BLaER1 (cell line): Measurements from ENCODE around the gene DBH.

Source experiments
- H3K27ac ChIP-seq: shearing (Covaris generic); formaldehyde crosslinking; 2 replicates; pipeline ENCODE4 v1.8.1; 2022
- H3K27me3 ChIP-seq: shearing (Covaris generic); formaldehyde crosslinking; 2 replicates; pipeline ENCODE4 v1.8.1; 2022
- H3K36me3 ChIP-seq: shearing (Covaris generic); formaldehyde crosslinking; 2 replicates; pipeline ENCODE4 v1.8.1; 2022
- H3K4me1 ChIP-seq: shearing (Covaris generic); formaldehyde crosslinking; 2 replicates; pipeline ENCODE4 v1.8.1; 2022
- H3K4me2 ChIP-seq: shearing (Covaris generic); formaldehyde crosslinking; 2 replicates; pipeline ENCODE4 v1.8.1; 2022
- H3K4me3 ChIP-seq: shearing (Covaris generic); formaldehyde crosslinking; 2 replicates; pipeline ENCODE4 v1.8.1; 2022
- H3K9ac ChIP-seq: shearing (Covaris generic); formaldehyde crosslinking; 2 replicates; pipeline ENCODE4 v1.8.1; 2022
- H3K9me3 ChIP-seq: shearing (Covaris generic); formaldehyde crosslinking; 2 replicates; pipeline ENCODE4 v1.8.1; 2022
- H4K20me1 ChIP-seq: shearing (Covaris generic); formaldehyde crosslinking; 2 replicates; pipeline ENCODE4 v1.8.1; 2022
- Cebpa-rat ChIP-seq: shearing (Covaris generic); IDR thresholded peaks from 2 replicates; pipeline ENCODE4 v1.8.1; 2022

DBH gene

DNA sequence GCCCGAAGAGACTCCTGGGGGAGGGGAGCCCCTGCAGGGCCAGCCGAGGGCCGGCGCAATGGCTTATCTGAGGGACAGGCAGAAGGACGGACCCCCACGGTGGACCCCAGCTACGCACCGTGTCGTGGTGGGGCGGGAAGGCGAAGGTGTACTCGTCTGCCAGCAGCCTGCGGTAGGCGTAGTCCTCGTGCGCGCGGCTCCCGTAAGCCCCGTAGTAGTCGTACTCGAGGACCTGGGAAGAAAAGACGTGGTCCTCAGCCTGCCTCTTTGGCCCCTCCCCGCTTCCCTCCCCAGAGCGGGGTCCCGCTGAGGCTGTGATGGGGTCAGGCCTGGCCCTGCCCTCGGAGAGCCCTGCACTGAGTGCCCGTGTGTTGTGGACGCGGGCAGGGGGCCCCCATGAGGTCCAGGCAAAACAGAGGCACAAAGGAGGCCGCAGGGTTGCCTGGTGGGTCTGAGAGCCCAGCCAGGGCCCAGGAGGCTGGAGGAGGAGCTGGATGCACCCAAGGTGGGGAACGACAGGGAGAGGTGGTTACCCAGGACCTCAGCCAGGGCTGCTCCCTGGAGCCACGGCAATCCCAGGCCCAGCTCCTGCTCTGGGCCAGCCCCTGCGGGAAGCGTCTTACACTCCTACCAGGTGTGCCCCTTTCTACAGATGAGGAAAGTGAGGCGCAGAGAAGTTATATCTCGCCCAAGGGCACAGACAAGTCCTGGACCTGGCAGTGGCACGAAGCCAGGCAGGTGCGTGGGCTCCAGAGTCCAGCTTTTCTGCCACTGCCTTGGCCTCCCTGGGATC lies 66.8 kb downstream of the DBH start:
- Histone ChIP-seq H3K36me3 (no peaks in the 10 kb centered on the region), H3K9me3 (no peaks in the 10 kb centered on the region), H3K9ac (peak overlapping the region; percentile 84), H4K20me1 (no peaks in the 10 kb centered on the region), H3K27me3 (no peaks in the 10 kb centered on the region), H3K27ac (peak overlapping the region; percentile 97), H3K4me2 (peak overlapping the region; percentile 99), H3K4me1 (peaks cover 87% of the 10 kb centered on the region), H3K4me3 (peak overlapping the region; percentile 63)
- no peak for TF ChIP-seq Cebpa-rat

- peak overlapping the region; percentile 99 for H3K4me2 ChIP-seq
- H3K4me1 ChIP-seq = peaks cover 95% of the 10 kb centered on the region
- H3K27ac ChIP-seq = peak overlapping the region; percentile 97
- H4K20me1 ChIP-seq = no peaks in the 10 kb centered on the region
- TF ChIP-seq Cebpa-rat = no peak
- H3K36me3 ChIP-seq = no peaks in the 10 kb centered on the region
- H3K9ac ChIP-seq = peak overlapping the region; percentile 84
- no peaks in the 10 kb centered on the region for H3K9me3 ChIP-seq
- no peaks in the 10 kb centered on the region for H3K27me3 ChIP-seq
- peak overlapping the region; percentile 63 for H3K4me3 ChIP-seq
These were observed 67.6 kb downstream of the DBH start for GRCh38 chr9:133703591-133704399.

DNA sequence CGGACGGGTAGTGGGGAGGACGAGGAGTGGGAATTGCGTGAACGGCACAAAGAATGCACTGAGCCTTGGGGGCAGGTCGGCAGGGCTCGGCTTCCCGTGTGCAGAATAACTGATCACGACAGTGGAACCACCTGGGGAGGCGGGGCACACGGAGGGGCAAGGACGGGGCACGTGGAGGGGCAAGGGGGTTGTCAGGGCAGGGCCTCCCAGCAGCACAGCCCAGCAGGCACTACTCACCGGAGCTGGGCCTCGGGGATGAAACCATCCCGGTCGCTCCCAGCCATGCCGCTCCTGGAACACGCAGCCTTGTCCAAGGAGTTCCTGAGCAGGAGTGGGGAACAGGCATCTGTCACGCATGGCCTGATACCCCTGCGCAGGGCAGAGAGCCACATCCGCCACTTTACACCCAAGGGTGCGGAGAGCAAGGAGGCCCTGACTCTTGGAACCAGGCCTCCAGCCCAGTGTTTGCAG lies 68.6 kb downstream of the DBH start:
- no peaks in the 10 kb centered on the region for H3K9me3 ChIP-seq
- H3K9ac ChIP-seq = peak overlapping the region; percentile 84
- peak overlapping the region; percentile 63 for H3K4me3 ChIP-seq
- H3K36me3 ChIP-seq = no peaks in the 10 kb centered on the region
- peak overlapping the region; percentile 99 for H3K4me2 ChIP-seq
- H3K4me1 ChIP-seq = peaks cover 100% of the 10 kb centered on the region
- H3K27me3 ChIP-seq = no peaks in the 10 kb centered on the region
- no peak for TF ChIP-seq Cebpa-rat
- peak overlapping the region; percentile 97 for H3K27ac ChIP-seq
- H4K20me1 ChIP-seq = no peaks in the 10 kb centered on the region; the same call in 1 of the 2 replicates

DNA sequence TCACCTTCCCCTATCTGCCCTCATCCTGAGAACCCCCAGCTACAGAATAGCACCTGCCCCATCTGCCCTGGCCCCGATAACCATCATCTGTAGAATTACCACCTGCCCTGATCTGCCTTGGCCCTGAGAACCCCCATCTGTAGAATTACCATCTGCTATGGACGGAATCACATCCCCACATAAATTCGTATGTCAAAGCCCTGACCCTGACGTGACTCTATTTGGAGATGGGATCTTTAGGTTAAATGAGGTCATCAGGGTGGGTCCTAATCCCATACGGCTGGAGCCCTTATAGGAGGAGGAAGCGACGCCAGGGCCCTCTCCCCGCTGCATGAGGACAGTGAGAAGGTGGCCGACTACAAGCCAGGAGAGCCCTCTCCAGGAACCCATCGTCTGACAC lies 69.4 kb downstream of the DBH start:
- no peaks in the 10 kb centered on the region; the same call in 1 of the 2 replicates for H4K20me1 ChIP-seq
- no peak overlapping the region for H3K4me3 ChIP-seq
- H3K9ac ChIP-seq = no peak overlapping the region
- H3K27me3 ChIP-seq = no peaks in the 10 kb centered on the region
- H3K36me3 ChIP-seq = no peaks in the 10 kb centered on the region
- TF ChIP-seq Cebpa-rat = no peak
- H3K27ac ChIP-seq = no peak overlapping the region
- H3K4me1 ChIP-seq = peaks cover 100% of the 10 kb centered on the region
- H3K4me2 ChIP-seq = peak overlapping the region; percentile 97
- no peaks in the 10 kb centered on the region for H3K9me3 ChIP-seq

DNA sequence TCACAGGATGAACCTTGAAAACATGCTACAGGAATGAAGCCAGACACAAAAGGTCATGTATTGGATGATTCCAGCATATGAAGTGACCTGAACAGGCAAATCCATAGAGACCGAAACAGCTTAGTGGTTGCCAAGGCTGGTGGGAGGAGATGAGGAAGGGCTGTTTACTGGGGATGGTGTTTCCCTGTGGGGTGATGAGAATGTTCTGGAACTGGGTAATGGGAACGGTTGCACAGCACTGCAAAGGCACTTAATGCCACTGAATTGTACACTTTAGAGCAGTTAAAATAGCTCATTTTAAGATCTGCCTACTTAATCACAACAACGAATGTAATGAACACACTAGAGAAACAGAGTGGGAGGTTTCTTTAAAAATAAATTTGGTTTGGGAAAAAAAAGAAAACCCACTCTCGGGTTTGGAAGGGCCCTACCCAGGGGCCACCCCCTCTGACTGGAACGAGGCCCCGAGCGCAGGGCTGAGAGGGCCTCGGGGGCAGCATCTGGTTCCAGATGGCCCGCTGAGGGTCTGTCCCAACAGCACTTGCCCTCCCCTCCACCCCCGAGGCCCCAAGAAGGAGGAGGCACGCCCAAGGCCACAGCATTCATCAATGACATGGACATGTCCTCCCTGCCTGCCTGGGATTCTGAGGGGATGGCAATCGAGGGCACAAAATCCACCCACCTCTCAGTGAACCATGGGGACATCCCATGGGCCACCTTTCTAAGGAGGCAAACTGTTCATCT lies 70.3 kb downstream of the DBH start:
- peak overlapping the region; percentile 63 for H3K27ac ChIP-seq
- H3K4me3 ChIP-seq = no peak overlapping the region
- H3K9me3 ChIP-seq = no peaks in the 10 kb centered on the region
- H3K4me2 ChIP-seq = peak overlapping the region; percentile 97
- no peaks in the 10 kb centered on the region for H3K36me3 ChIP-seq
- no peak for TF ChIP-seq Cebpa-rat
- peak overlapping the region; percentile 64 for H3K9ac ChIP-seq
- no peaks in the 10 kb centered on the region for H3K27me3 ChIP-seq
- peaks cover 100% of the 10 kb centered on the region for H3K4me1 ChIP-seq
- no peaks in the 10 kb centered on the region; the same call in 1 of the 2 replicates for H4K20me1 ChIP-seq

DNA sequence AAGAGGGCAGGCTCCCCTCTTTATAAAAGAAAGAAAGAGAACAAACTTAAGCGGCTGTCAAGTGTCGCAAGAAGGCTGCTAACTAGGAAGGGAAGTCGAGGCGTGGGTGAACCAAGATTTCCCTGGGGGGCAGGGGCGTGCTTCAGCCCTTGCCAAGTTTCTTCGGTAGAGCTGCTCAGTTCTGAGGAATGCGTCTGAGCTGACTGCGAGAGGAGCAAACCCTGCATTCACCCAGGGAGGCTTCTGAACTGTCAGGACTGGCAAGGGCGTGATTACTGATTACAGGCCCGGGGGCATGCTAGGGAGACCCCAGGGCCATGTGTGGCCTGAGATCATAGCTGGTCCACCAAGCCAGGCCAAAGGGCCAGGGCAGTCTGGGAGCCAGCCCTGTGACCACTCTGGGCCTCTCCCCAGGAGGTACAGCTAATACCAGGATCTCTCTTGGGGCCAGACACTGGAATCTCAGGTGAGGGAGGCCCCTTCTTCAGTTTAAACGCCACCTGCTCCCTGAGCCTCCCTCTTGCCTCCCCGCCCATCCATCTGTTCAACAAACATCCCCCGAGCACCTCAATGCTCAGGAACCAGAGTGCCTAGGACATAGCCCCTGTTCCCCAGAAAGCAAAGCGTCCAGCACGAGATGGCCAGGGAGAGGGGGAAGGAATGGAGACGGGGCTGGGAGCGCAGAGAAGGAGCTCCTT lies 71.1 kb downstream of the DBH start:
- H3K27ac ChIP-seq = peak overlapping the region; percentile 66
- H3K27me3 ChIP-seq = no peaks in the 10 kb centered on the region

DNA sequence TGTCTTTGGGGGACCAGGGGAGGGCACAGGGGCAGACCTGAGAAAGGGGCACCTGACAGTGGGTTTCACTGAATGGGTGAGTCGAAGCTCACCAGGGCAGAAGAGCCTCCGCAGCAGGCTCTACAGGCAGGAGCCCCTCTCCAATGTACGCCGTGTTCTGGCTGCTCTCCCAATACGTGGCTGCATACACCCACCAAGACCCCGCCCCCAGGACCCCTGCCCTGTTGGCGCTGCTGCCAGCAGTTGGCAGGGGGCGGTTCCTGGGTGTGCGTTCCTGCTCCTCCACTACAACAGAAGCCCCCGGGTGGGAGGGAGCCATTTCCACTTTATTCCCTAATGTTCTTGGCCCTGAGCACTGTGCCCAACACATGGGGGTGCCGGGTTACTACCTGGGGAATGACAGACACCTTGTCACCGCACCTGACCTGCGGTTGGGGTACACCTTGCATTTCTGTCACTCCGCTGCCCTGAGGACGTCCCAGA lies 71.6 kb downstream of the DBH start:
- H3K9ac ChIP-seq = 0 out of 2 replicates have a peak overlapping the region, but pooled peaks have one; percentile 64
- 0 out of 2 replicates have a peak, but pooled peaks cover 3% of the 10 kb centered on the region for H3K27me3 ChIP-seq
- no peak for TF ChIP-seq Cebpa-rat
- H3K27ac ChIP-seq = 0 out of 2 replicates have a peak overlapping the region, but pooled peaks have one; percentile 66
- H3K4me3 ChIP-seq = peak overlapping the region; percentile 34; the same call in 1 of the 2 replicates
- no peaks in the 10 kb centered on the region for H3K36me3 ChIP-seq
- H4K20me1 ChIP-seq = no peaks in the 10 kb centered on the region; the same call in 1 of the 2 replicates
- peaks cover 100% of the 10 kb centered on the region for H3K4me1 ChIP-seq
- H3K9me3 ChIP-seq = no peaks in the 10 kb centered on the region
- peak overlapping the region; percentile 97 for H3K4me2 ChIP-seq

More for the DNA sequence above, 71.1 kb downstream of the DBH start:
- H3K36me3 ChIP-seq = no peaks in the 10 kb centered on the region
- peak; percentile 79 for TF ChIP-seq Cebpa-rat
- no peaks in the 10 kb centered on the region; the same call in 1 of the 2 replicates for H4K20me1 ChIP-seq
- H3K9ac ChIP-seq = peak overlapping the region; percentile 64
- no peaks in the 10 kb centered on the region for H3K9me3 ChIP-seq
- H3K4me2 ChIP-seq = peak overlapping the region; percentile 97
- H3K4me1 ChIP-seq = peaks cover 100% of the 10 kb centered on the region
- peak overlapping the region; percentile 34; the same call in 1 of the 2 replicates for H3K4me3 ChIP-seq

DNA sequence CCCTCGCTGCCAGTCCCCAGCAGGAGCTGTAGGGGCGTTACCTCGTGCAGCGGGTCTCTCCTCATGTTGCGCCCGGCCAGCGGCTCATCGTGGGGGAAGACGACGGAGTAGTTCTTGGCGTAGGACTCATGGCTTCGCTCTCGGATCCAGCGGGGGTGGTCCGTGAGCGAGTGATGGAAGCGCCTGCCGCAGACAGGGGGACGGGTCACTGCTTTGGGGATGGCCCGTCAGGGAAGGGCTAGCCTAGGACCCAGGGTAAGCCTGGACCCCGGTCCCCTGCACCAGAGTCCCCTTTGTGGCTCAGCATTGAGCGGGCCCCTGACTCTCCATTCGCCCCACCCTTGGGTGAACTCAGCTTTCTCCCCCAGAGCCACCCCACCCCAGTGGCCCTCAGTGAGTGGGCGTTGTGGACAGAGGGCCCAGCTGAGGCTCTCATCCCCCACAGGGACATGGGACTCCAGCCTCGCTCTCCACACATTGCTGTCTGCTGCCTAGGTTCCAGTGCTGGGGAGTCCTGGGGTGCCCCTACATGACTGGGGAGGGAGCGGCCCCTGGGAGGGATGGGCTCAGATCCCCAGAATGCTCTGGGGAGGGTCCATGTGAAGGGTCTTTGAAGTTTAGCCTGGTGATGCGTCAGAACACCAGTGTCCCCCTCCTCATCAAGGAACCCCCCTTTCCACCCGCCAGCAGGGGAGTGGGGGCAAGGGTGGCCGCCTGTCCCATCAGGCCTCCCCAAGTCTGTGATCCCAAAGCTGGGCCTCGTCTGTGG lies 72.3 kb downstream of the DBH start:
- Histone ChIP-seq H3K27ac (peak overlapping the region; percentile 57), H3K27me3 (0 out of 2 replicates have a peak, but pooled peaks cover 3% of the 10 kb centered on the region), H3K4me2 (peak overlapping the region; percentile 97), H3K4me3 (no peak overlapping the region), H3K36me3 (no peaks in the 10 kb centered on the region), H3K9ac (peak overlapping the region; percentile 27; the same call in 1 of the 2 replicates), H3K9me3 (no peaks in the 10 kb centered on the region), H3K4me1 (peaks cover 100% of the 10 kb centered on the region), H4K20me1 (no peaks in the 10 kb centered on the region; the same call in 1 of the 2 replicates)
- no peak for TF ChIP-seq Cebpa-rat
